ENCODE results near the gene TEX261.
"Not testable (repeated sequence)": the region's sequence is repeated elsewhere in the genome, so short reads cannot be mapped to it uniquely, and the experiment has no call there.

The TEX261 gene

GRCh38 chr2:71003396-71003795 lies 8.7 kb upstream of the TEX261 start:
- DNase-seq (ENCODE audit: low read depth in 2 of 2) = no peak
- H3K4me3 ChIP-seq (replicated peaks in 1 of 2; ENCODE audit: low read depth in 2 of 2, low read length in 2 of 2) = no peak overlapping the region
- TF ChIP-seq CTCF (IDR thresholded peaks at IDR 0.05; ENCODE audit: low read depth, low read length) = no peak

GRCh38 chr2:71001981-71002570 lies 7.4 kb upstream of the TEX261 start:
- no peak overlapping the region for H3K4me3 ChIP-seq (replicated peaks in 1 of 2; ENCODE audit: low read depth in 2 of 2, low read length in 2 of 2)
- DNase-seq (ENCODE audit: low read depth in 2 of 2) = no peak
- TF ChIP-seq CTCF (IDR thresholded peaks at IDR 0.05; ENCODE audit: low read depth, low read length) = no peak

GRCh38 chr2:71001592-71001927 lies 6.9 kb upstream of the TEX261 start:
- H3K4me3 ChIP-seq (replicated peaks in 1 of 2; ENCODE audit: low read depth in 2 of 2, low read length in 2 of 2) = no peak overlapping the region
- no peak for DNase-seq (ENCODE audit: low read depth in 2 of 2)
- TF ChIP-seq CTCF (IDR thresholded peaks at IDR 0.05; ENCODE audit: low read depth, low read length) = no peak

- peak overlapping the region; percentile 13 to 34 for H3K4me3 ChIP-seq (replicated peaks in 1 of 2; ENCODE audit: low read depth in 2 of 2, low read length in 2 of 2)
- peak; percentile 98 for TF ChIP-seq CTCF (IDR thresholded peaks at IDR 0.05; ENCODE audit: low read depth, low read length)
- peak; percentile 70 to 75 for DNase-seq (ENCODE audit: low read depth in 2 of 2)
Observed at GRCh38 chr2:71000780-71001591, 6.3 kb upstream of the TEX261 start.

GRCh38 chr2:70999931-71000330 lies 5.3 kb upstream of the TEX261 start:
- H3K4me3 ChIP-seq (replicated peaks in 1 of 2; ENCODE audit: low read depth in 2 of 2, low read length in 2 of 2); DNase-seq (ENCODE audit: low read depth in 2 of 2): not testable (repeated sequence)

DNA sequence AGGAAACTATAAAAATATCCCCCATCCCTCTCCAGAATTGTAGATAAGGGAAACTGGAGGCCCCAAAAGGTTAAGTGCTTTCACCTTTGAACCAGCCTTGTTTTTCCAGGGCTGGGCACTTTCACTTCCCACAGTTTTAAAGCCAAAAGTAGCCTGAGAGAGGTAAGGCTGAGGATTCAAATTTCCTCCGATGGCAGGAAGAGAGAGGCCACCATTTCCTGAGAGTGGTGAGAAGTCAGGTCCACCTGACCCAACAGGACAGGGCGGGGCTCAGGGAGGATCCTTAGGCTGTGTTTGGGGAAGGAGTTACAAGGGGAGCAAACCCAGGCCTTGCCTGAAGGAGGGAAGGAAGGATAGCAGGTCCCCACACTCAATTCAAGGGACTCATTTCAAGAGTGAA lies 4.7 kb upstream of the TEX261 start:
- no peak for TF ChIP-seq CTCF (IDR thresholded peaks at IDR 0.05; ENCODE audit: low read depth, low read length)
- DNase-seq (ENCODE audit: low read depth in 2 of 2) = no peak
- H3K4me3 ChIP-seq (replicated peaks in 1 of 2; ENCODE audit: low read depth in 2 of 2, low read length in 2 of 2) = no peak overlapping the region

GRCh38 chr2:70998885-70999284 lies 4.2 kb upstream of the TEX261 start:
- not testable (repeated sequence) for DNase-seq (ENCODE audit: low read depth in 2 of 2); H3K4me3 ChIP-seq (replicated peaks in 1 of 2; ENCODE audit: low read depth in 2 of 2, low read length in 2 of 2)

DNA sequence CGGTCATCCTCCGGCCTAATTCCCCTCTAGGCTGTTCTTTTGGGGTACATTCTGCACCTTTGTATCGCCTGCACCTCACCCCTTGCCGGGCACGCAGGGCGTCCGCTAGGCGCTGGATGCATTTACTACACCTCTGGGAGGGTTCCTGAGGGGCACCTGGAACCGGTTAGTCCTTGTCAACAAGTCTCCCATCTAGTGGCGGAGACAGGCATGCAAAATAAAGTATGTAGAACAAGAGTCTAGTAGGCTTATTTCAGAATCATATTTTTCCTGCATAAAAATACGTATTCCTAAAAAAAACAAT lies 705 bp upstream of the TEX261 start:
- peak; percentile 23 to 37 for DNase-seq (ENCODE audit: low read depth in 2 of 2)
- H3K4me3 ChIP-seq (replicated peaks in 1 of 2; ENCODE audit: low read depth in 2 of 2, low read length in 2 of 2) = peak overlapping the region; percentile 55 to 93
- TF ChIP-seq CTCF (IDR thresholded peaks at IDR 0.05; ENCODE audit: low read depth, low read length) = peak; percentile 45
